SKM-1 treated with dmso at 0.1 percent for 144 hours (cell line): ENCODE measurements around the gene THAP7.

Experiments used
- DNase-seq: peaks from one replicate; lab custom pipeline; 2025; ENCODE audit not compliant: unreplicated experiment; lab: John Stamatoyannopoulos, UW

Gene THAP7

GRCh38 chr22:20965104-20965887, 36.6 kb downstream of the THAP7 start:
- no peak for DNase-seq

GRCh38 chr22:20964799-20965103, 37.2 kb downstream of the THAP7 start:
- DNase-seq, result no peak

GRCh38 chr22:20964090-20964798, 37.7 kb downstream of the THAP7 start:
- no peak for DNase-seq

GRCh38 chr22:20963201-20964052, 38.5 kb downstream of the THAP7 start:
- no peak for DNase-seq

- DNase-seq, result no peak
These were observed 39.4 kb downstream of the THAP7 start for GRCh38 chr22:20962491-20962945.

GRCh38 chr22:20960609-20961008, 41.3 kb downstream of the THAP7 start:
- no peak for DNase-seq

- no peak for DNase-seq
These were observed 42.1 kb downstream of the THAP7 start for GRCh38 chr22:20959578-20960461.

GRCh38 chr22:20957683-20958431, 44.1 kb downstream of the THAP7 start:
- peak; percentile 44 for DNase-seq

GRCh38 chr22:20957102-20957682, 44.7 kb downstream of the THAP7 start:
- no peak for DNase-seq

GRCh38 chr22:20956258-20957101, 45.4 kb downstream of the THAP7 start:
- DNase-seq, result peak; percentile 27

GRCh38 chr22:20955548-20955947, 46.4 kb downstream of the THAP7 start:
- DNase-seq, result no peak

GRCh38 chr22:20953668-20954500, 48.0 kb downstream of the THAP7 start:
- no peak for DNase-seq

GRCh38 chr22:20953342-20953608, 48.6 kb downstream of the THAP7 start:
- DNase-seq, result no peak

- no peak for DNase-seq
These were observed 49.2 kb downstream of the THAP7 start for GRCh38 chr22:20952544-20953341.

GRCh38 chr22:20951932-20952380, 50.0 kb downstream of the THAP7 start:
- no peak for DNase-seq

- DNase-seq, result no peak
These were observed 50.6 kb downstream of the THAP7 start for GRCh38 chr22:20951151-20951931.
